HEK293 (cell line): ENCODE results near the gene PRUNE1.

Source experiments
- CTCF ChIA-PET: fragments of 350-600 bp; formaldehyde crosslinking; extraction: SDS; loops from one replicate; lab custom pipeline; 2021; ENCODE audit warnings: antibody characterized with exemption; lab: Yijun Ruan, JAX
- POLR2A ChIA-PET: fragments of 300-600 bp; formaldehyde crosslinking; extraction: SDS; loops from one replicate; lab custom pipeline; 2020; ENCODE audit warnings: antibody characterized with exemption, inconsistent platforms; lab: Yijun Ruan, JAX
- H3K27ac ChIP-seq: fragments of 200-500 bp; sonication (Bioruptor generic); 2 replicates; pipeline ENCODE4 v1.5.1; 2014; ENCODE audit warnings: low read depth, low read length, control low read depth, inconsistent platforms; ENCODE audit errors: extremely low read depth
- H3K36me3 ChIP-seq, 2 experiments: fragments of 200-500 bp in 1 of 2; sonication (Bioruptor generic) in 1 of 2; 1 replicate in 1 of 2; 2 replicates in 1 of 2; pipeline ENCODE4 v1.5.1; 2014 to 2017; ENCODE audit warnings: inconsistent platforms in 2 of 2, low read length in 2 of 2; ENCODE audit not compliant: control insufficient read depth in 2 of 2, insufficient read depth in 1 of 2
- H3K4me1 ChIP-seq: fragments of 200-500 bp; sonication (Bioruptor generic); 2 replicates; pipeline ENCODE4 v1.5.1; 2014; ENCODE audit warnings: mild to moderate bottlenecking, low read length, inconsistent platforms; ENCODE audit not compliant: control insufficient read depth, insufficient read depth
- H3K4me3 ChIP-seq: 2 replicates; pipeline ENCODE4 v1.5.1; 2011; ENCODE audit warnings: low read depth, mild to moderate bottlenecking, control low read depth, low read length, moderate library complexity
- H3K9me3 ChIP-seq: fragments of 200-500 bp; sonication (Bioruptor generic); 2 replicates; pipeline ENCODE4 v1.5.1; 2014; ENCODE audit warnings: low read depth, low read length, inconsistent platforms; ENCODE audit not compliant: control insufficient read depth, insufficient read depth
- GFI1B ChIP-seq: fragments of 450-650 bp; formaldehyde crosslinking; IDR thresholded peaks from 2 replicates; pipeline ENCODE4 v1.5.1; 2016; ENCODE audit warnings: missing biosample characterization, missing genetic modification characterization
- HOXC10 ChIP-seq: sonication (generic); formaldehyde crosslinking; IDR thresholded peaks from 2 replicates; pipeline ENCODE4 v1.8.1; 2023; ENCODE audit warnings: mild to moderate bottlenecking, missing genetic modification reagents
- IKZF3 ChIP-seq: fragments of 450-650 bp; IDR thresholded peaks from 2 replicates; pipeline ENCODE4 v1.5.0; 2018; ENCODE audit warnings: missing biosample characterization, mild to moderate bottlenecking, missing genetic modification characterization, moderate library complexity
- KLF10 ChIP-seq: fragments of 450-650 bp; IDR thresholded peaks from 2 replicates; pipeline ENCODE4 v1.5.1; 2018; ENCODE audit warnings: missing biosample characterization, mild to moderate bottlenecking, missing genetic modification characterization
- KLF16 ChIP-seq: fragments of 450-650 bp; formaldehyde crosslinking; IDR thresholded peaks from 2 replicates; pipeline ENCODE4 v1.5.1; 2017; ENCODE audit warnings: missing biosample characterization, missing genetic modification characterization
- MEIS1 ChIP-seq: sonication (generic); formaldehyde crosslinking; IDR thresholded peaks from 2 replicates; pipeline ENCODE4 v1.8.1; 2022; ENCODE audit warnings: missing genetic modification reagents, mild to moderate bottlenecking, borderline replicate concordance
- OSR2 ChIP-seq: fragments of 450-650 bp; formaldehyde crosslinking; IDR thresholded peaks from 2 replicates; pipeline ENCODE4 v1.5.1; 2016; ENCODE audit warnings: missing biosample characterization, missing genetic modification characterization
- PATZ1 ChIP-seq: fragments of 450-650 bp; formaldehyde crosslinking; IDR thresholded peaks from 2 replicates; pipeline ENCODE4 v1.5.1; 2016; ENCODE audit warnings: missing biosample characterization, missing genetic modification characterization
- PBX3 ChIP-seq: sonication (generic); formaldehyde crosslinking; IDR thresholded peaks from 2 replicates; pipeline ENCODE4 v1.8.1; 2022; ENCODE audit warnings: mild to moderate bottlenecking, moderate library complexity, missing genetic modification reagents
- SALL2 ChIP-seq: fragments of 450-650 bp; formaldehyde crosslinking; IDR thresholded peaks from 2 replicates; pipeline ENCODE4 v1.5.0; 2017; ENCODE audit warnings: missing biosample characterization, mild to moderate bottlenecking, missing genetic modification characterization, borderline replicate concordance
- SETDB1 ChIP-seq: IDR thresholded peaks from one replicate; pipeline ENCODE4 v1.6.1; 2017; ENCODE audit warnings: mild to moderate bottlenecking, low read length, moderate library complexity, mixed read lengths; ENCODE audit not compliant: insufficient read length
- SP3 ChIP-seq: fragments of 450-650 bp; formaldehyde crosslinking; IDR thresholded peaks from 2 replicates; pipeline ENCODE4 v1.5.1; 2016; ENCODE audit warnings: missing biosample characterization, missing genetic modification characterization
- SP7 ChIP-seq: fragments of 450-650 bp; formaldehyde crosslinking; IDR thresholded peaks from 2 replicates; pipeline ENCODE4 v1.5.1; 2016; ENCODE audit warnings: missing biosample characterization, missing genetic modification characterization
- YY1 ChIP-seq: fragments of 450-650 bp; formaldehyde crosslinking; IDR thresholded peaks from 2 replicates; pipeline ENCODE4 v1.5.1; 2018; ENCODE audit warnings: missing biosample characterization, missing genetic modification characterization
- ZBTB21 ChIP-seq: fragments of 450-650 bp; formaldehyde crosslinking; IDR thresholded peaks from 2 replicates; pipeline ENCODE4 v1.5.1; 2017; ENCODE audit warnings: missing biosample characterization, missing genetic modification characterization
- ZFP3 ChIP-seq: fragments of 450-650 bp; formaldehyde crosslinking; IDR thresholded peaks from 2 replicates; pipeline ENCODE4 v1.5.1; 2016; ENCODE audit warnings: low read depth, missing biosample characterization, missing genetic modification characterization
- ZNF169 ChIP-seq: fragments of 450-650 bp; formaldehyde crosslinking; IDR thresholded peaks from 2 replicates; pipeline ENCODE4 v1.5.1; 2016; ENCODE audit warnings: missing biosample characterization, missing genetic modification characterization
- ZNF19 ChIP-seq: fragments of 450-650 bp; formaldehyde crosslinking; IDR thresholded peaks from 2 replicates; pipeline ENCODE4; 2016; ENCODE audit warnings: missing biosample characterization, missing genetic modification characterization, low read depth
- ZNF324 ChIP-seq: fragments of 450-650 bp; formaldehyde crosslinking; IDR thresholded peaks from 2 replicates; pipeline ENCODE4 v1.5.1; 2016; ENCODE audit warnings: missing biosample characterization, missing genetic modification characterization
- ZNF335 ChIP-seq: fragments of 450-650 bp; formaldehyde crosslinking; conservative IDR thresholded peaks from 2 replicates; pipeline ENCODE4 v1.5.1; 2016; ENCODE audit warnings: missing biosample characterization, missing genetic modification characterization
- ZNF37A ChIP-seq: fragments of 450-650 bp; IDR thresholded peaks from 2 replicates; pipeline ENCODE4 v1.5.1; 2018; ENCODE audit warnings: missing biosample characterization, missing genetic modification characterization
- ZNF416 ChIP-seq: fragments of 450-650 bp; formaldehyde crosslinking; IDR thresholded peaks from 2 replicates; pipeline ENCODE4 v1.5.1; 2016; ENCODE audit warnings: missing biosample characterization, missing genetic modification characterization
- ZNF473 ChIP-seq: fragments of 450-650 bp; formaldehyde crosslinking; IDR thresholded peaks from 2 replicates; pipeline ENCODE4 v1.5.1; 2017; ENCODE audit warnings: missing biosample characterization, missing genetic modification characterization
- ZNF571 ChIP-seq: fragments of 450-650 bp; formaldehyde crosslinking; IDR thresholded peaks from 2 replicates; pipeline ENCODE4 v1.5.0; 2017; ENCODE audit warnings: missing biosample characterization, missing genetic modification characterization
- ZNF600 ChIP-seq: fragments of 450-650 bp; formaldehyde crosslinking; IDR thresholded peaks from 2 replicates; pipeline ENCODE4 v1.5.1; 2016; ENCODE audit warnings: missing biosample characterization, missing genetic modification characterization
- ZNF658 ChIP-seq: fragments of 450-650 bp; formaldehyde crosslinking; IDR thresholded peaks from 2 replicates; pipeline ENCODE4; 2016; ENCODE audit warnings: missing biosample characterization, missing genetic modification characterization
- ZNF76 ChIP-seq: fragments of 450-650 bp; formaldehyde crosslinking; IDR thresholded peaks from 2 replicates; pipeline ENCODE4; 2016; ENCODE audit warnings: low read depth, missing biosample characterization, missing genetic modification characterization, borderline replicate concordance
- ZNF776 ChIP-seq: fragments of 450-650 bp; formaldehyde crosslinking; IDR thresholded peaks from 2 replicates; pipeline ENCODE4 v1.5.0; 2017; ENCODE audit warnings: missing biosample characterization, missing genetic modification characterization, borderline replicate concordance
- ZSCAN23 ChIP-seq: fragments of 450-650 bp; formaldehyde crosslinking; IDR thresholded peaks from 2 replicates; pipeline ENCODE4 v1.5.1; 2016; ENCODE audit warnings: missing biosample characterization, missing genetic modification characterization
- ZSCAN4 ChIP-seq: fragments of 450-650 bp; formaldehyde crosslinking; IDR thresholded peaks from 2 replicates; pipeline ENCODE4 v1.5.1; 2017; ENCODE audit warnings: missing biosample characterization, missing genetic modification characterization
- ZSCAN5A ChIP-seq: fragments of 450-650 bp; formaldehyde crosslinking; IDR thresholded peaks from 2 replicates; pipeline ENCODE4 v1.5.1; 2016; ENCODE audit warnings: missing biosample characterization, missing genetic modification characterization
- ZXDB ChIP-seq: fragments of 450-650 bp; formaldehyde crosslinking; IDR thresholded peaks from 2 replicates; pipeline ENCODE4 v1.5.1; 2016; ENCODE audit warnings: missing biosample characterization, missing genetic modification characterization

The PRUNE1 gene

GRCh38 chr1:151060007-151060656 lies 51.9 kb downstream of the PRUNE1 start, which contains the start of gene MLLT11 (continued):
- TF ChIP-seq ZSCAN23 (tag by site-specific recombination) (no peak), ZNF169 (tag by site-specific recombination) (no peak), ZNF416 (tag by site-specific recombination) (no peak), ZNF473 (no peak)

GRCh38 chr1:151060657-151061421 lies 52.6 kb downstream of the PRUNE1 start:
- CTCF ChIA-PET: interaction anchor here (0.5 to 3.0 kb wide), 17 partner anchors 9 to 481 kb away, joined by 3 to 17 read pairs (median 3); partner anchors contain the start of genes C1orf56, GABPB2 and MINDY1
- Histone ChIP-seq H3K36me3 (peaks cover 0 to 27% of the 10 kb centered on the region in 2 experiments; a peak in 2 of 3 replicates), H3K4me3 (peak overlapping the region; percentile 89), H3K27ac (peak overlapping the region; percentile 83), H3K4me1 (peaks cover 4% of the 10 kb centered on the region; the same call in 1 of the 2 replicates), H3K9me3 (no peaks in the 10 kb centered on the region)
- POLR2A ChIA-PET: interaction anchor here (1.4 to 3.8 kb wide), 5 partner anchors 11 to 193 kb away, joined by 3 to 20 read pairs (median 16); partner anchors contain the start of genes C1orf56, GABPB2, MINDY1 and PSMD4
- TF ChIP-seq ZNF37A (tag by site-specific recombination) (no peak), ZNF600 (peak; percentile 82), ZFP3 (no peak), SETDB1 (no peak), ZXDB (tag by site-specific recombination) (no peak), ZBTB21 (tag by site-specific recombination) (no peak), KLF16 (tag by site-specific recombination) (no peak), SP3 (tag by site-specific recombination) (no peak), PATZ1 (peak; percentile 66), ZNF473 (no peak), ZSCAN5A (tag by site-specific recombination) (no peak), ZNF335 (peak; percentile 74), KLF10 (tag by site-specific recombination) (no peak), MEIS1 (no peak), HOXC10 (no peak), ZNF571 (no peak), ZNF324 (no peak), YY1 (tag by site-specific recombination) (no peak), OSR2 (tag by site-specific recombination) (no peak), ZNF658 (tag by site-specific recombination) (no peak), SP7 (tag by site-specific recombination) (no peak; the same call in 1 of the 2 replicates), SALL2 (tag by site-specific recombination) (no peak), ZNF76 (tag by site-specific recombination) (0 out of 2 replicates have a peak, but pooled peaks have one; percentile 3), ZSCAN4 (tag by site-specific recombination) (no peak), ZNF19 (tag by site-specific recombination) (no peak), PBX3 (no peak), ZNF776 (tag by site-specific recombination) (no peak), IKZF3 (tag by site-specific recombination) (peak; percentile 79), GFI1B (tag by site-specific recombination) (no peak)
